Measurements from ENCODE around the gene SDHB.

DNA sequence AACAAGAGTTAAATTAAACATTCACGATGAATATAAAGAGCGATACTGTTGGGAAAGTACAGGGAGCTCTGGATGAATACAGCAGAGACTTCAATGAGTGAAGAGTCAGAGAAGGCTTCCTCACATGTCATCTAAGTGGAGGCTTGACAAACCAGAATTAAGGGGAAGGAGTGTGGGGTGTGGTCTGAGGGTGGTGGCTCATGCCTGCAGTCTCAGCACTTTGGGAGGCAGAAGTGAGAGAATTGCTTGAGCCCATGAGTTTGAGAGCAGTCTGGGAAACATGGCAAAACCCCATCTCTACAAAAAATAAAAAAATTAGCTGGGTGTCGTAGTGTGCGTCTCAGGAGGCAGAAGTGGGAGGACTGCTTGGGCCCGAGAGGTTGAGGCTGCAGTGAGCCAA lies 8.7 kb downstream of the SDHB start:
- TF ChIP-seq, protein P1, sequence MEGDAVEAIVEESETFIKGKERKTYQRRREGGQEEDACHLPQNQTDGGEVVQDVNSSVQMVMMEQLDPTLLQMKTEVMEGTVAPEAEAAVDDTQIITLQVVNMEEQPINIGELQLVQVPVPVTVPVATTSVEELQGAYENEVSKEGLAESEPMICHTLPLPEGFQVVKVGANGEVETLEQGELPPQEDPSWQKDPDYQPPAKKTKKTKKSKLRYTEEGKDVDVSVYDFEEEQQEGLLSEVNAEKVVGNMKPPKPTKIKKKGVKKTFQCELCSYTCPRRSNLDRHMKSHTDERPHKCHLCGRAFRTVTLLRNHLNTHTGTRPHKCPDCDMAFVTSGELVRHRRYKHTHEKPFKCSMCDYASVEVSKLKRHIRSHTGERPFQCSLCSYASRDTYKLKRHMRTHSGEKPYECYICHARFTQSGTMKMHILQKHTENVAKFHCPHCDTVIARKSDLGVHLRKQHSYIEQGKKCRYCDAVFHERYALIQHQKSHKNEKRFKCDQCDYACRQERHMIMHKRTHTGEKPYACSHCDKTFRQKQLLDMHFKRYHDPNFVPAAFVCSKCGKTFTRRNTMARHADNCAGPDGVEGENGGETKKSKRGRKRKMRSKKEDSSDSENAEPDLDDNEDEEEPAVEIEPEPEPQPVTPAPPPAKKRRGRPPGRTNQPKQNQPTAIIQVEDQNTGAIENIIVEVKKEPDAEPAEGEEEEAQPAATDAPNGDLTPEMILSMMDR (IDR thresholded peaks at IDR 0.05 in 4 of 5, conservative IDR thresholded peaks at IDR 0.05 in 1 of 5): no peak
- TF ChIP-seq POLR2A (IDR thresholded peaks at IDR 0.05): no peak

Data from gastrocnemius medialis (tissue), 4 donors.